Stimulated activated CD8-positive, alpha-beta memory T cell treated with anti-CD3 and anti-CD28 coated beads, Interleukin-15, amount 100 ng/mL, for 24 hours (primary cell): ENCODE results near the gene GATA3.
"Not testable (repeated sequence)": the region's sequence is repeated elsewhere in the genome, so short reads cannot be mapped to it uniquely, and the experiment has no call there.

Source experiments
- DNase-seq: peaks from one replicate; pipeline ENCODE4 v3.0.0-alpha.2; 2020; ENCODE audit warnings: low read depth

The GATA3 gene

GRCh38 chr10:8054494-8055407, at the start of gene GATA3:
Gene GATA3 (plus strand): TSS chr10:8054688. CDS start chr10:8055656, 968 bp downstream.
- no peak for DNase-seq

DNA sequence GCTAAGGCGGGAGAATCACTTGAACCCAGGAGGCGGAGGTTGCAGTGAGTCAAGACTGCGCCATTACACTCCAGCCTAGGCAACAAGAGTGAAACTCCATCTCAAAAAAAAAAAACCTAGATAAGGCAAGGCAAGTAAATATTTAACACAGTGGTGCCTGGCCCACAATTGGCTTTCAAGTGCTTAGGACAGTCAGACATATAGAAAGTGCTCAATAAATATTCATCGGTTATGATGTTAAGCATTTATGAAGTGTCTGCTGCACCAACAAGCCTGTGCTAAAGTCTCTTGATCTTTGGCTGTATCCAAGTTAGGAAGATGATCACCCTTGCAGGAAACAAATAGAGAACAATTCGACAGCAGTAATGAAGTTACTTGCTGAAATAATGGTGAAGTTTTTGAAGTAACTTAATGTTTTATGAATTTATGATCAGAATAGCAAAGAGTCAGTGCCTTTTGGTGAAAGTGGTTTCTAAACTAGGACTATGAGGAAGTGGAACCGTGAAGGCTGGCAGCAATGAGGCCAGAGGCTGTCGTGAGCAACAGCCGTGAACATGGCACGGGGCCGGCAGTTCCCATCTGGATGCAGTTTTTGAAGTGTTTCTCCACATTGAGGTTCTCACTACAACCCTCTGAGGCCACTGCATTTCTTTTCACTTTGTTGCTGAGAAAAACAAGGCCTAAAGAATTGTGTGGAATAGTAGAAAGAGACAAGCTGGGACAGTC, 48.1 kb upstream of the GATA3 start:
- no peak for DNase-seq

DNA sequence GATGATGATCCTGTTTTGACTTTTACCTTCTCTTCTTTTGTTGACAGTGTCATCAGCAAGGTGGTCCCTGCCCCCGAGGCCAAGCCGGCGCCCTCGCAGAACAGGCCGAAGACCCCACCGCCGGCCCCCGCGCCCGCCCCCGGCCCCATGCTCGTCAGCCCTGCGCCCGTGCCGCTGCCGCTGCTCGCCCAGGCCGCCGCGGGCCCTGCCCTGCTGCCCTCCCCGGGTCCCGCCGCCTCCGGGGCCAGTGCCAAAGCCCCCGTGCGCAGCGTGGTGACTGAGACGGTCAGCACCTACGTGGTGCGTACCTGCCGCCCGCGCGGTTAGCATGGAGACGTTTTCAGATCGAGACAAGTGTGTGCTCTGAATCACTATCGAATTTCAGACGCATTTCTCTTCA, 45.5 kb upstream of the GATA3 start:
- DNase-seq, result no peak

DNA sequence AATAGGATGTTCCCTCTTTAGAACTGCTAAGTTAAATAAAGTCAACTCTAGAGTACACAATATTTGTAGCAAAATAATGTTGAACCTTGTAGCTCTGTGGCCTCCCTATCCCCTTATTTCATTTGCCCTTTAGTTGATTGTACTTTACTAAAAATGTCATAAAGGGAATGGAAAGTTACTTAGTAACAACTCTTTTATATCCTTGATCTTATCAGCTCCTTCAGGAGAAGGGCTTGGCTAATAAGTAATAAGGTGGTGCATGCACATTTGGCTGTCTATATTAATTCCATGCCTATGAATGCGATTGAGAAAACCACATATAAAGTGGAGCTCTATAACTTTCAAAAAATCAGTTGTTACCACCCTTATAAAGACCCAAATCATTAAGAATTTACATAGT, 41.5 kb upstream of the GATA3 start:
- DNase-seq, result no peak

DNA sequence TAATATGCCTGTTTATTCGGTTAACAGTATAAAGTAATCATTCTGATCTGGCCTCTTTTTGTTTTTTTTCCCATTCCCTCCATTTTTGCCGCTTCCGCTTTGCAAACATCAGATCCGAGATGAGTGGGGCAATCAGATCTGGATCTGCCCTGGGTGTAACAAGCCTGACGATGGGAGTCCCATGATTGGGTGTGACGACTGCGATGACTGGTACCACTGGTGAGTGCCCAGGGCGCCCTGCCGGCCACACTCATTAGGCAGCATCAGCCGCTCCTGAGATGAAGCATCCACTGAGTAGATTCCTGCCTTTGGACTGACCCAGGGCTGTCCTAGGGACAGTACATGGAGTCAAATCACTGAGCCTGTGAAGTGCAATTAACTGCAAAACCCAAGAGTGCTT, 40.9 kb upstream of the GATA3 start:
- DNase-seq, result no peak

DNA sequence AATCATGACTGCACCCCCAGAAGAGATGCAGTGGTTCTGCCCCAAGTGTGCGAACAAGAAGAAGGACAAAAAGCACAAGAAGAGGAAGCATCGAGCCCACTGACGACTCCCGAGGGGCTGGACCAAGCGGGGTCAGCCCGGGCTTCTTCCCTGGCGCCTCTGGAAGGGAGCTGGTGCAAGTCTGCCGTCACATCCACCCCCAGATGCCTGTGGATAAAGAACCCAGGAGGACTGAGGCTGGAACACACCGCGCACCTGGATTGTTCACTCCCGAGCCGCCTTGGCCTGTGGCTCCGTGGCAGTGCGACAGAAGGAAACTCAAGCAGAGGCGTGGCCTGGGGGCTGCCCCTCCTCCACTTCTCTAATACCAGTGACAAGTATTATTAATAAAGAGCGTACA, 39.8 kb upstream of the GATA3 start:
- no peak for DNase-seq

GRCh38 chr10:8017277-8017676, 37.2 kb upstream of the GATA3 start:
- DNase-seq, result no peak

DNA sequence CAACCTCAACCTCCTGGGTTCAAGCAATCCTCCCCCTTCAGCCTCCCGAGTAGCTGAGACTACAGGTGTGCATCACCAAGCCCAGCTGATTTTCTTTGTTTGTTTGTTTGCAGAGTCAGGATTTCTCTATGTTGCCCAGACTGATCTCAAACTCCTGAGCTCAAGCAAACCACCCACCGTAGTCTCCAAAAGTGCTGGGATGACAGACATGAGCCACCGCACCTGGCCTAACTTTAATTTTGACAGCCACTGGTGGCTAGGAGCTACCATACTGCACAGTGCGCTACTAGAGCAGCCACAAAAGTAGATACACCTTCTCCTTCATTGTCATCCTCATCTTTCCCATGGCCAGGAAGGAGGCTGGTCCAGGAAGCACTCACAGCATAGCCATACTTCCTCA, 31.2 kb upstream of the GATA3 start:
- no peak for DNase-seq

DNA sequence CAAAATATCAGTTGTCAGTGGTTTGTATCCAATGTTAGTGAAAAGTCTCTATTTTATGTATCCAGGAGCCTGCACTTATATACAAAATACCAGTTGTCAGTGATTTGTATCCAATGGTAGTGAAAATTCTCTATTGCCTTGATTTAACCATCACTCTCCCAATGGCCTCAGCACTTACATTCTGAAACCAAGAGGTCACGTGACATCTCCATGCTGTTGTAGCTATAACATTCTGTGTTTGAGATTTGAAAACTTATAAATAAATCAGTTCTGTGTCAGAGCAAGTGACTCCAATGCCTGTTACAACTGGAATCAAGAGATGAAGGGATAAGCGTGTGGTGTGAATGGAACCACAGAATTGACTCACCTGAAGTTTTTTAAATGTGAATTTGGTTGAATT, 30.6 kb upstream of the GATA3 start:
- no peak for DNase-seq

GRCh38 chr10:8026349-8027259, 27.9 kb upstream of the GATA3 start:
- no peak for DNase-seq

DNA sequence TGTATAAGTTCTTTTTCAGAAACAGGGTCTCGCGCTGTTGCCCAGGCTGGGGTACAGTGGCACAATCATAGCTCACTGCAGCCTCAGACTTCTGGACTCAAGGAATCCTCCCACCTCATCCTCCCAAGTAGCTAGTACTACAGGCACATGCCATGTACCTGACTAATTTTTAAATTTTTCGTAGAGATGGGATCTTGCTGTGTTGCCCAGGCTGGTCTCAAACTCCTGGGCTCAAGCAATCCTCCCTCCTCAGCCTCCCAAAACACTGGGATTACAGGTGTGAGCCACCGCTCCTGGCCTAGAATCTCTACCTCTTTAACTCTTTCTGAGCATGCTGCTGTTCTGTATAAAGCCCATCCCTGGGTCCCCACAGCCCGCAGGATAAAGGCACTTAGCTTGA, 23.3 kb upstream of the GATA3 start:
- DNase-seq, result not testable (repeated sequence)

GRCh38 chr10:8032558-8032957, 21.9 kb upstream of the GATA3 start:
- DNase-seq, result no peak

DNA sequence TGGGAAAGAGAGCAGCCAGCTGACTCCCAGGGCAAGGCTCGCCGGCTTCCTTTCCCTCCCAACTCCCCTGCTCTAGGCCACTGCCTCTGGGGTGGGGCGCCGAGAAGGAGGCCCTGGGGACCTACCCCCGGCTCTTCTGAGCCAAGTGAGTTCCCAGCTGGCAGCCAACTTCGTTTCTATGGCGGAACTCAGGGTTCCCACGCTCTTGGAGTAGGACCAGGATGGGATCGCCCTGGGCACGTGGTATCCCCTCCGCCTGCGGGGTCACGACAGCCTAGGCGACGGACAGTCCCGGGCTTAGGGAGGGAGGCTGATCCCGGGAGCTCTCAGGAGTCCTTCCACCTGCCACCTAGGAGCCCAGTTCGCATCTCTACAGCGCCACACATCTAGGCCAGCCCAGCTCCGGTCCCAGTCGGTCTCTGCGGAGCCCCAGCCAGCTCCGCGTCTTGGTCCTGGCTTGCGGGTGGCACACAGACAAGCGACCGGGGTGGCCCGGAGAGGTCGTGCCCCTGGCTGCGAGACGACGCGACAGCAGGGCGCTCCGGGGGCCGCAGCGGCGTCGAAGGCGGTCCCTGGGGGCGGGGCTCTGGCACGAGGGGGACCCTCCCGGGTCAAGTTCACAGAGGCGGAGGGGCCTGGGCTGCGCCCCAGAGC, 20.5 kb upstream of the GATA3 start:
- DNase-seq, result no peak

DNA sequence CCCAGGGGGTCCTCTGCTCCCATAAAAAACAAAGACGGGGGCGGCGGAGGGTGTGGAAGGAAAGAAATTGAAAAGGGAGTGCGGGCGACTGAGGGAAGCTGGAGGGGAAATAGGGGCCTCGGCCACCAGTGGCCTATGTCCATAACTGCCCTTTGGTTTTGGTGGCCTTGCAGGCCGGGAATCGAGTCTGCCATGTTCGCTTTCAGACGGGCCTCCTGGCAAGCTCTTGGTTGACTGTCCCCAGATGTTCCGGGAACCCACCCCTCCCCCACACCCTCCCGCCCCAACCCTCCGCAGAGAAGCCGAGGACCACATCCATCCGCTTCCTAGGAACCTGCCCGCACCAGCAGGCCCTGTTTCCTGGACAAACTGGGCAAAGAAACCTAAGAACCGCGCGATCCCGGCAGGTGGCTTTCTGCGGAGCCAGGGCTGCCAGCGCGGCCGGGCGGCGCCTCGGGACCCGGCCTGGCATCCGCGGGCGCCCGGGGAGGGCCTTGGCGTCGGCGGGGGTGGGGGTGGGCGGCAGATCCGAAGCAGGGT, 20.0 kb upstream of the GATA3 start:
- DNase-seq, result no peak

DNA sequence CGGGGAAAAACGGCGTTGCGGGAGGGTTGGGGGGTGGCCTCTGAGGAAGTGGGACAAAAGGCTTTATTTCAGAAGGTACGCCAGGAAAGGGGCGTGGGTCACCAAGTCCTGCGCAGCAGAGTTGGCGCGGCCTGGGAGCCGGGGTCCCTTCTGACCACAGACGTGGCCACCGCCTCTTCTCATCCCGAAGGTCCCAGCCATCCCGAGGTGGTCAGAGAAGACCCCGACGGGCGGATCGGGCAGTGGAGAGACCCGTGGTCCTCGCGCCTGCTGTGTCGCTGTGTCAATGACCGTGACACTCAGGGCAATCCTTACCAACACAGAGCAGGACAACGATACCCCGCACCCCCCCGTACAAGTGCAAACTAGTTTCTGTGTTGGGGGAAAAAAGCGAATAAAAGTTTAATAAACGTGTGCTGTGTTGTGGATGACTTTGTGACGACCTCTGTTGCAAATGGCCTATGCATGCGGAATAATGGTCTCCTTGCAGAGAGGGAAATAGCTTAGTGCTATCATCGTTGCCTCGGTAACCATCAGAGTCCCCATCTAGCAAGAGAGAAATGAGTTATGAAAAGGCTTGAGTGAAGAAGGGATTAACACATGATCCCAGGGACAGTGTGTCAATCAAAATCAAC, 19.4 kb upstream of the GATA3 start:
- no peak for DNase-seq

DNA sequence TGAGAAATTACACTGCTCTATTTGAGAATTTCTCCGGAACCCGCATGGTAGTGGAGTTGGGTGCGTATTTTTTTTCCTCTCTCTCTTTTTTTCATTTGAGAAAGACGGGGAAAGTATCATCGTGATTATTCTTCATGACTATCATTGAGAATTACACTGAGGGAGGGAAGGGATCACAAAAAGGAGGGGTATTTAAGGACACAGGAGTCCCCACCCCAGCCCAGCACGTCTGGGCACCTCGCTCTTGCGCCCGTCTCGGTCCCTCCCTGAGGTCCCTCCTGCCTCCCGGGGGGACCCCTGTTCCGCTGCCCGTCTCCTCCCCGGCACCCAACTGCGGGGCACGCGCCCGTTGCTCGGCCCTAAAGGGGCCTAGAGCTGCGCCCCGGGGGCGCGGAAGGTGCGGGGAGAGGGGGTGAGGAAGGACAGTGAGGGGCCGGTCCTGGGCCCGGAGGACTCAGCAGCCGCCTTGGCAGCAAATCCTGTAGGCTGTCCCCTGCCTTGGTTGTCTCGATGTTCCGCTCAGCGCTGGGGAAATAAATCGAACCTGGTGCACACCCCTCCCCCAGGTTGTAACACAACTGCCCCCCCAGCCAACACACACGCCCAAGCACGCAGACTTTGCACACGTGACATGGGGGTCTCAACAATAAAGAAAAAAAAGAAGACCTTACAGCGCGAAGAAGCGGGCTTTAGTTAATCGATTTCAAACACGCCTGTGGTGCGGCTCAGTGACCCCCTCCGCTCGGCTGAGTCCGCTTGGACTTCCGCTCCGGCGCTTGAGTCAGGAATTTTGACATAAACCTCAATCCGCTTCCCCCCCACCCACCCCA, 18.6 kb upstream of the GATA3 start:
- no peak for DNase-seq

- no peak for DNase-seq
Observed at GRCh38 chr10:8036506-8037198, 17.8 kb upstream of the GATA3 start.

- no peak for DNase-seq
Observed at GRCh38 chr10:8037199-8037801, 17.2 kb upstream of the GATA3 start.
